NCI-H1105 treated with DMSO at 0.1 percent for 48 hours (cell line): Measurements from ENCODE around the gene SYCP3.
"Not testable (repeated sequence)": the region's sequence is repeated elsewhere in the genome, so short reads cannot be mapped to it uniquely, and the experiment has no call there.

ENCODE experiments used
- DNase-seq: peaks from one replicate; lab custom pipeline; 2025; lab: John Stamatoyannopoulos, UW

SYCP3 gene

DNA sequence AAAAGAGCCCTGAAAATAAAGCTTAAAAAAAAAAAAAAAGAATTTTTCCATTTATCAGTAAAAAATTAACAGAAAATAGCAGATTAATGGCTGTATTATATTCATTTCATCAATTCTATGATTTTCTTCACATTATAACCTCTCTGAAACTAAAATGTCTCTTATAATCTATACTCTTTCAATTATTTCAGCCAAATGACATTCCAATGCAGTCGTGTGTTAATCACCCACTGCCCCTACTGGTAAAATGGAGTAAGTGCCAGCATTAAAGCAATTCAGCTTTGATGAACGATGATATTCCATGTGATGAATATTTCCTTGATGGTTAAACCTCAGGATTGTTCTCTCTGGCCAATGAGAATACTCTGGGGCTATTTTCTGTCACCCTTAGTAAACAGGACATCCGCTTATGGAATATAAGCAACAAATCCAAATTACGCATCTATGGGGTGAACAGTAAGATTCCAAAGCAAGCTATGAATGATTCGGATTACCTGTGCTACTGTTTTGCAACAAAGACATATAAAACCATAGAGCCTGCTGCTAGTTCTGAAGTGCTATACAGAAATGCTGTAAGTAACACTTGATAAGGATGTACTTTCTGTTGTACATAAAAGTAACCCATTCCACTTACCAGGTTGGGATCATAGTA, 20.3 kb upstream of the SYCP3 start:
- DNase-seq = peak; percentile 56

GRCh38 chr12:101750152-101750551, 10.9 kb upstream of the SYCP3 start:
- DNase-seq = no peak

DNA sequence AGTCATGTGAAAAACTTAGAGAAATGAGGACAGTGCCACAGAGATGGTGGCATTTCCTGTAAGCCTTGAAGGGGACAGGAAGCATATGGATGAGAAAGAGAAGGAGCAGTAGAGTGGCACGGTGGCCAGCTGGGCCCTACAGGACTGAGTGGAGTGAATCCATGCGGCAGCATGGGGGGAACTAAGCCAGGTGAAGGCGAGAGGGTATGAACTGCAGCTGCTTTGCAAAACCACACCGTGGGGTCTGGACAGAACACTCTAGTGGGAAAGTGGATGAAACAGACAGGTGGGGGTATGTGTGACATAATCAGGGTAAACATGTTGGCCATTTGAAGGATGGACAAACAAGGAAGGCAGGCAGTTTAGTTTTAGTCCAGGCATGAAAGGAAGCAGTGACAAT, 10.4 kb upstream of the SYCP3 start:
- no peak for DNase-seq

GRCh38 chr12:101748907-101749306, 9.6 kb upstream of the SYCP3 start:
- no peak for DNase-seq

- no peak for DNase-seq
These were observed 8.4 kb upstream of the SYCP3 start for GRCh38 chr12:101747697-101748096.

DNA sequence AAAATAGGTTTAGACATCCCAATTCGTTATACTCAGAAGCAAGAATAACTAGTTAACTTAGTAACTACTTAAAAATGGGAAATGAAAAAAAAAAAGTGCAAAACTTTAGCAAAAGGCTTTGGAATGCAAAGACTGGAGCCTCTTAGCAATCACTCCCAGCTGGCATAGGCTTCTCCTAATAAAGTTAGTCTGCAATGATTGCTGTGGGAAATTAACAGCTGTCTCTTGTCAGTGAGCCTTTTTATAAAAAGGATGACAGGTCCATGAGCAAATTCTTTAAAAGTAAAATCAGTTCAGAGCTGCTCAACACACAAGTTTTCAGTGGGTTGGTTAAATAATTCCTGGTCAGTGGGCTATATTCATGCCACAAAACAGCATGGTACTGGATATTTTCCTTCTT, 7.4 kb upstream of the SYCP3 start:
- no peak for DNase-seq

- DNase-seq = peak; percentile 27
These were observed 6.9 kb upstream of the SYCP3 start for GRCh38 chr12:101746196-101746595.

DNA sequence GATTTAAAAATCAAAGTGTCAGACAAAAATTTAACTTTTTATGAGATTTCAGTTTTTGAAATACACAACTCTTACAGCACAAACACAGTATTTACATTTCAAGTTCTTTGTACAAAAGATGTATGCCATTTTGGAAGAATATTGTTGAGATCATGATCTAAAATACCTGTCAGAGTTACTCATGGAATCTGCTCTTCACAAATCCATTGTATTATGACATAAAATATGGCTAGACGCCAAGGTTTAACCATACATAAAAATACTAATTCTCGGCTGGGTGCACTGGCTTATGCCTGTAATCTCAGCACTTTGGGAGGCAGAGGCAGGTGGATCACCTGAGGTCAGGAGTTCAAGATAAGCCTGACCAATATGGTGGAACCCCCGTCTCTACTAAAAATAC, 6.2 kb upstream of the SYCP3 start:
- no peak for DNase-seq

GRCh38 chr12:101743724-101744472, 4.6 kb upstream of the SYCP3 start:
- no peak for DNase-seq

DNA sequence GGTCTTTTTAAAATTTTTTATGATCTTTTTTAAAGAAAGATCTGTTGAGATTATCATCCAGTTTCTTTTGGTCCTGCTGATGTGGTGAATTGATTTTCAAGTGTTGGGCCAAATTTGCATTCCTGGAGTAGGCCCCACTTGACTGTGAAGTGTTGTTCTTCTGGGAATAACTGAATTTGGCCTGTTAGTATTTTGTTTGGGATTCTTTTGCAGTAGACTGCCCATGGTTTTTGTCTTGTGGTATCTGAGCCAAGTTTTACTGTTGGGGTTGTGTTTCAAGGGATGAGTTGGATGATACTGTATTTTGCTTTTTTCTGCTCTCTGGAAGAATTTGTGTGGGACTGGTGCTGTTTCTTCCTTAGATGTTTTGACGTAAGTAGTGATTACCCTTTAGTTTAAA, 4.0 kb upstream of the SYCP3 start:
- no peak for DNase-seq

DNA sequence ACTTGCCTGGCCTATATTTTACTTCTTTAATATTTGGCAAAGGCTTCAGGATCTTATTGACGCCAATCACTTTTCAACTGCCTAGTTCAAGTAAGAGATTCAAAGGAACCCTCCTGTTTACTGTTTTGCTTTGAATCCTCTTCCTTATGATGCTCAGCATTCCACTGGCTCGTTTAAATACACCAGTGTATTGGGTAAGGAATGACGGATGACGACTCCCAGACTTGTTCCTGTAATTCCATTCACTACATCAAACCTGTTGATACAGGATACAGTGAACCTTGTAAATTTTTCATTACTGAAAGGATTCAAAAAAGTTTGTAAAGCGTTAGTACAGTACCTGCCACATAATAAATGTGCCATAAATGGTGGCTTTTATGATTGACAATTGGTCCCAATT, 1.7 kb upstream of the SYCP3 start:
- DNase-seq = no peak

- DNase-seq = no peak
These were observed 1.3 kb upstream of the SYCP3 start for GRCh38 chr12:101740566-101740965.

GRCh38 chr12:101737476-101737875, 1.8 kb downstream of the SYCP3 start:
- DNase-seq = no peak

GRCh38 chr12:101734482-101734881, 4.8 kb downstream of the SYCP3 start:
- DNase-seq = not testable (repeated sequence)

GRCh38 chr12:101733166-101733565, 6.1 kb downstream of the SYCP3 start:
- no peak for DNase-seq

DNA sequence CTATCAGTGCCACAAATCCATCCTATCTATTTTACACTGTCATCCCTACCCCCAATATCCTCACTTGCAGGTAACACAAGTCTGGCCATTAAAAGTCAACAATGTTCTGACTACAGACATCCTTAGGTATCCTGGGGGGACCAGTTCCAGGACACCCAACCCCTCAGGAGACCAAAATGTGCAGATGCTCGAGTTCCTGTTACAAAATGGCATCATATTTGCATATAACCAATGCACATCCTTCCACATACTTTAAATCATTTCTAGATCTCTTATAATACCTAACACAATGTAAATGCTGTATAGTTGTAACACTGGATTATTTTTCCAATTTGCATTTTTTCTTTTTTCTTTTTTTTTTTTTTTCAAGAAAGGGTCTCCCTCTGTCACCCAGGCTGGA, 6.9 kb downstream of the SYCP3 start:
- DNase-seq = no peak

DNA sequence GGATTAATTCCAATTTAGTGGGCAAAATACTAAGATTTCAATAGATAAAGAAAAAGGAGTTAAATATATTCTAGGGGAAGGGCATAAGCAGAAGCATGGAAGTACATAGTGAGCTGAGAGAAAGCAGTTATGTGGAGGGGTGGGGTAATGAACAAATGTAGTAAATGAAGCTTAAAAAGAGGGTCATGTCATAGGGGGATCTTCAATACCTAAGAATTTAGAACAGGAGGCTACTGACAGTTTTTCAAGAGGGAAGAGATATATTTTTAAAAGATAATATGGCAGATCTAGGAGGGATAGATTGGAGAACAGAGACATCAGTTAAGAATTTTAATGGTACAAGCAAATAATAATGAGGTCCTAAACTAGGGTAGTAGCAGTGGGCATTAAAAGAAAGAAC, 9.4 kb downstream of the SYCP3 start:
- no peak for DNase-seq

DNA sequence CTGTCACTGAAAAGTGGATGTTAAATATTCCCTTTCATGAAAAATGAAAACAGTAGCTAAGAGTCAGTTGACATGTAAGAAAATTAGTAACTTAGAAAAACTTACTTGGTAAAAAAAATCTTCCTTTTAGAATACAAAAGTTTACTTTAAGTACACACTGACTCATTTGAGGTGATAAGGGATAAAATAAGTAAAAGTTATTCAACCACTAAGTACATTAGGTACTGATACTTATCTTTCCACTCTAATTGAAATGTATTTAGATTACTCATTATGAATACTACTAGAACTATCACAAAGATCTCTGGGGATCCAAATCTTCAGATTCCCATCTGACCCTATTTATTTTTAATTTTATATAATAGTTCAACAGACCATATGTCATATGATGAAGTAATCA, 12.2 kb downstream of the SYCP3 start:
- no peak for DNase-seq

DNA sequence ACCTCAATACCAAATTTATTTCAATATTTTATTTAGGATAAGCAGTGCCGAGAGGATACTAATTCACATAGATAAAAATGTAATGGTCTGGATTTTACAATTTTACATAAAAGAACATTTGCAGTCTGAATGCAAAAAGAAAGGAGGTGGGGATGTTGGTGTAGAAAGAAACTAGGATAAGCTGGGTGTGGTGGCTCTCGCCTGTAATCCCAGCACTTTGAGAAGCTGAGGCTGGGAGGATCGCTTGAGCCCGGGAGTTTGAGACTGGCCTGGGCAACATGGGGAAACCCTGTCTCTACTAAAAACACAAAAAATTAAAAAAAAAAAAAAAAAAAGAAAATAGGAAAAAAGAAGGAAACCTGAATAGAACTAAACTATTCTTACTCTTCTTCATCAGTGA, 16.9 kb downstream of the SYCP3 start:
- DNase-seq = no peak

- DNase-seq = no peak
These were observed 19.1 kb downstream of the SYCP3 start for GRCh38 chr12:101720118-101720517.

GRCh38 chr12:101719566-101719965, 19.7 kb downstream of the SYCP3 start:
- no peak for DNase-seq

GRCh38 chr12:101714877-101715444, 24.3 kb downstream of the SYCP3 start:
- DNase-seq = no peak

- no peak for DNase-seq
These were observed 25.3 kb downstream of the SYCP3 start for GRCh38 chr12:101713930-101714329.
